Stomach (tissue), 9 donors: ENCODE measurements around the gene SLC6A20. TPM values are rescaled to one million over a fixed set of nuclear protein-coding genes. Genes with fewer than 3 reads are reported as not detected.

ENCODE experiments used
- DNase-seq, 2 donors: peaks; one replicate each; pipeline versions ENCODE4 v3.0.0 to v3.0.0-alpha.2; 2013 to 2019
- H3K27ac ChIP-seq, 5 donors: fragments of 200-600 bp in 4 of 5; sonication (generic) in 4 of 5; one replicate each; pipeline ENCODE4 v1.5.1; 2013 to 2019; ENCODE audit warnings: mild to moderate bottlenecking in 1 of 5, moderate library complexity in 1 of 5
- H3K27me3 ChIP-seq, 3 donors: fragments of 200-600 bp; sonication (generic); one replicate each; pipeline ENCODE4 v1.5.1; 2017 to 2019; ENCODE audit warnings: mixed run types in 1 of 3
- H3K36me3 ChIP-seq, 4 donors: fragments of 200-600 bp; sonication (generic); 1 replicate in 3 of 4; 2 replicates in 1 of 4; pipeline ENCODE4 v1.5.1; 2016 to 2019
- H3K4me1 ChIP-seq, 4 donors: fragments of 200-600 bp; sonication (generic); one replicate each; pipeline ENCODE4 v1.5.1; 2016 to 2019
- H3K4me3 ChIP-seq, 4 donors: fragments of 200-600 bp; sonication (generic) in 3 of 4; one replicate each; pipeline ENCODE4 v1.5.1; 2016 to 2019; ENCODE audit warnings: mild to moderate bottlenecking in 1 of 4
- H3K9me3 ChIP-seq, 4 donors: fragments of 200-600 bp; sonication (generic); one replicate each; pipeline ENCODE4 v1.5.1; 2016 to 2019
- CTCF ChIP-seq, 7 experiments: fragments of 450-650 bp in 4 of 7; fragments of 200-600 bp in 3 of 7; sonication (generic) in 3 of 7; IDR thresholded peaks; one replicate each; pipeline ENCODE4 v1.5.1; 2016 to 2019; ENCODE audit warnings: antibody characterized with exemption in 7 of 7, control low read depth in 2 of 7, mild to moderate bottlenecking in 1 of 7
- EP300 ChIP-seq: sonication (generic); formaldehyde crosslinking; IDR thresholded peaks from one replicate; pipeline ENCODE4 v1.6.1; 2017; ENCODE audit warnings: antibody characterized with exemption
- POLR2A ChIP-seq, 4 donors: fragments of 450-650 bp; IDR thresholded peaks; one replicate each; pipeline ENCODE4 v1.6.1; 2016; ENCODE audit warnings: antibody characterized with exemption in 4 of 4, control low read depth in 2 of 4, mild to moderate bottlenecking in 1 of 4, moderate library complexity in 1 of 4
- POLR2AphosphoS5 ChIP-seq, 3 donors: sonication (generic); formaldehyde crosslinking; IDR thresholded peaks; one replicate each; pipeline ENCODE4 v1.6.1; 2016; ENCODE audit warnings: antibody characterized with exemption in 3 of 3
- WGBS, 5 donors: extraction: QIAGEN DNeasy Blood & Tissue Kit in 3 of 5; methylation state at CpG; one replicate each; pipeline versions ENCODE4 v1.1.5 to v1.1.7; 2013 to 2018; 5-methylcytosine and 5-hydroxymethylcytosine counted together
- intact Hi-C: fragments of 100-400 bp; cut with DNase I; formaldehyde crosslinking; loops from one replicate; pipeline ENCODE4 v1.15.1; 2023; ENCODE audit warnings: low total_unique reads
- polyA plus RNA-seq, 3 donors: library from polyadenylated mRNA; stranded (reverse); fragments of 200-250 nt; gene quantifications; one replicate each; pipeline ENCODE4 v1.2.3, GENCODE V29; 2013
- total RNA-seq, 5 donors: library from RNA; depleted of rRNA; stranded (reverse); fragments of >200 nt; gene quantifications; one replicate each; pipeline versions ENCODE4 v1.1.0 to v1.2.3, GENCODE V29; 2014 to 2016
- donor health status: healthy with polysubstance abuse.
- donor health status: Bipolar disorder and iron deficiency.
- donor health status: healthy.

The SLC6A20 gene
- total and polyA plus RNA-seq, 8 donors = 0.10 to 2.6 (median 0.58) TPM; not detected in 3

GRCh38 chr3:45799586-45799985 is 3.2 kb upstream of the SLC6A20 start:
- Histone ChIP-seq H3K36me3 (no peaks in the 10 kb centered on the region), H3K9me3 (no peaks in the 10 kb centered on the region), H3K4me1 (peaks cover 10 to 20% (median 16%) of the 10 kb centered on the region in 4 donors), H3K27ac (no peak overlapping the region), H3K27me3 (peaks cover 0 to 55% (median 21%) of the 10 kb centered on the region in 3 donors), H3K4me3 (no peak overlapping the region)
- no peak for DNase-seq
- WGBS, 5 donors = 85 to 93% (median 91%) methylated on average over 2 of the region's 2 CpGs
- intact Hi-C loops = no loop called here
- TF ChIP-seq POLR2A (IDR thresholded peaks at IDR 0.05) (no peak), EP300 (no peak), CTCF (IDR thresholded peaks at IDR 0.05) (no peak), POLR2AphosphoS5 (IDR thresholded peaks at IDR 0.05) (no peak)

- Histone ChIP-seq H3K27ac (no peak overlapping the region), H3K36me3 (no peaks in the 10 kb centered on the region), H3K4me1 (peaks cover 10 to 20% (median 16%) of the 10 kb centered on the region in 4 donors), H3K27me3 (peaks cover 0 to 70% (median 26%) of the 10 kb centered on the region in 3 donors), H3K9me3 (no peaks in the 10 kb centered on the region), H3K4me3 (no peak overlapping the region)
- no peak for TF ChIP-seq EP300
- TF ChIP-seq CTCF (IDR thresholded peaks at IDR 0.05) = no peak
- TF ChIP-seq POLR2A (IDR thresholded peaks at IDR 0.05) = no peak
- TF ChIP-seq POLR2AphosphoS5 (IDR thresholded peaks at IDR 0.05) = no peak
- intact Hi-C loops = no loop called here
- 67 to 79% (median 73%) methylated on average over 4 of the region's 4 CpGs for WGBS, 5 donors
- no peak for DNase-seq
Observed at GRCh38 chr3:45798034-45798433, 1.7 kb upstream of the SLC6A20 start.

- Histone ChIP-seq H3K27ac (no peak overlapping the region), H3K4me1 (peaks cover 10 to 20% (median 16%) of the 10 kb centered on the region in 4 donors), H3K4me3 (peak overlapping the region; percentile 48 to 56 (median 52)), H3K27me3 (peaks cover 0 to 73% (median 26%) of the 10 kb centered on the region in 3 donors), H3K9me3 (no peaks in the 10 kb centered on the region), H3K36me3 (no peaks in the 10 kb centered on the region)
- DNase-seq = no peak
- TF ChIP-seq POLR2A (IDR thresholded peaks at IDR 0.05) (no peak), EP300 (no peak), POLR2AphosphoS5 (IDR thresholded peaks at IDR 0.05) (no peak), CTCF (IDR thresholded peaks at IDR 0.05) (no peak)
- WGBS, 5 donors = 55 to 76% (median 64%) methylated on average over 12 to 13 of the region's 13 CpGs
- intact Hi-C loops = no loop called here
Observed at GRCh38 chr3:45796902-45797637, 734 bp upstream of the SLC6A20 start.

- WGBS, 5 donors = 28 to 38% (median 30%) methylated on average over 14 of the region's 14 CpGs
- Histone ChIP-seq H3K27me3 (peaks cover 0 to 73% (median 26%) of the 10 kb centered on the region in 3 donors), H3K4me3 (peak overlapping the region; percentile 48 to 56 (median 52)), H3K27ac (no peak overlapping the region), H3K4me1 (peaks cover 10 to 20% (median 16%) of the 10 kb centered on the region in 4 donors), H3K36me3 (no peaks in the 10 kb centered on the region), H3K9me3 (no peaks in the 10 kb centered on the region)
- intact Hi-C loops = no loop called here
- DNase-seq = peak in 1 of 2 donors; percentile 45
- TF ChIP-seq CTCF (IDR thresholded peaks at IDR 0.05) = no peak
- no peak for TF ChIP-seq POLR2AphosphoS5 (IDR thresholded peaks at IDR 0.05)
- TF ChIP-seq EP300 = no peak
- no peak for TF ChIP-seq POLR2A (IDR thresholded peaks at IDR 0.05)
Observed at GRCh38 chr3:45795509-45795881, 841 bp downstream of the SLC6A20 start.
